ENCODE data around the gene ULK4. TPM values are rescaled to one million over a fixed set of nuclear protein-coding genes. Genes with fewer than 3 reads are reported as not detected.

ULK4 gene
- total and polyA plus RNA-seq, 9 of the 15 experiments (the other 6 are each of a cell fraction or from before 2014, with no cell fraction given), result 3.0 to 5.9 (median 3.5) TPM

- peak; percentile 82; the same call in 1 of the 2 replicates for TF ChIP-seq ETS1 (conservative IDR thresholded peaks at IDR 0.05; ENCODE audit: control insufficient read depth, low read depth, low read length)
- peak; percentile 81 for TF ChIP-seq USF1 (CRISPR knock-in tag; IDR thresholded peaks at IDR 0.05)
- TF ChIP-seq RNF2 (IDR thresholded peaks at IDR 0.05), result peak; percentile 94
- peak; percentile 9; the same call in 1 of the 2 replicates for TF ChIP-seq MTA3 (IDR thresholded peaks at IDR 0.05; ENCODE audit: borderline replicate concordance)
- peak; percentile 38; the same call in 1 of the 2 replicates for TF ChIP-seq SOX6 (IDR thresholded peaks at IDR 0.05)
- TF ChIP-seq NEUROD1 (IDR thresholded peaks at IDR 0.05; ENCODE audit: borderline replicate concordance, low read depth, low read length, partially characterized antibody), result peak; percentile 98
- TF ChIP-seq HCFC1 (IDR thresholded peaks at IDR 0.05; ENCODE audit: low read depth, low read length), result peak; percentile 79
- TF ChIP-seq HDAC3 (IDR thresholded peaks at IDR 0.05; ENCODE audit: borderline replicate concordance, partially characterized antibody), result peak; percentile 37
- no peak for TF ChIP-seq ZNF668 (CRISPR knock-in tag; IDR thresholded peaks at IDR 0.05)
- TF ChIP-seq ZBTB2 (IDR thresholded peaks at IDR 0.05), result peak; percentile 44; the same call in 1 of the 2 replicates
- TF ChIP-seq THRB (CRISPR knock-in tag; conservative IDR thresholded peaks at IDR 0.05), result no peak
- TF ChIP-seq ZNF79 (CRISPR knock-in tag; IDR thresholded peaks at IDR 0.05; ENCODE audit: low read depth), result no peak
- peak in 1 of 2 experiments; percentile 16; a peak in 2 of 4 replicates for TF ChIP-seq RCOR1 (IDR thresholded peaks at IDR 0.05; ENCODE audit: borderline replicate concordance in 1 of 2, low read depth in 2 of 2, low read length in 2 of 2)
- no peak for TF ChIP-seq IRF9 (tag; IDR thresholded peaks at IDR 0.05)
- TF ChIP-seq TRIM24 (IDR thresholded peaks at IDR 0.05), result peak in 1 of 2 experiments; percentile 51; a peak in 1 of 4 replicates
- TF ChIP-seq E2F6 (IDR thresholded peaks at IDR 0.05; ENCODE audit: borderline replicate concordance in 1 of 2, extremely low read depth in 1 of 2, insufficient read depth in 1 of 2, insufficient read length in 1 of 2, low read depth in 1 of 2, low read length in 1 of 2, poor library complexity in 1 of 2, severe bottlenecking in 1 of 2), result peak; percentile 83 to 88
Observed at GRCh38 chr3:41961751-41962679, at the start of gene ULK4 (continued).

Data from K562 (cell line).